ENCODE data around the gene BBIP1. TPM values are rescaled to one million over a fixed set of nuclear protein-coding genes. Genes with fewer than 3 reads are reported as not detected.
"Not testable (repeated sequence)": the region's sequence is repeated elsewhere in the genome, so short reads cannot be mapped to it uniquely, and the experiment has no call there.

Gene BBIP1
- total and polyA plus RNA-seq, 4 donors, result 20.5 to 42.4 (median 30.6) TPM

DNA sequence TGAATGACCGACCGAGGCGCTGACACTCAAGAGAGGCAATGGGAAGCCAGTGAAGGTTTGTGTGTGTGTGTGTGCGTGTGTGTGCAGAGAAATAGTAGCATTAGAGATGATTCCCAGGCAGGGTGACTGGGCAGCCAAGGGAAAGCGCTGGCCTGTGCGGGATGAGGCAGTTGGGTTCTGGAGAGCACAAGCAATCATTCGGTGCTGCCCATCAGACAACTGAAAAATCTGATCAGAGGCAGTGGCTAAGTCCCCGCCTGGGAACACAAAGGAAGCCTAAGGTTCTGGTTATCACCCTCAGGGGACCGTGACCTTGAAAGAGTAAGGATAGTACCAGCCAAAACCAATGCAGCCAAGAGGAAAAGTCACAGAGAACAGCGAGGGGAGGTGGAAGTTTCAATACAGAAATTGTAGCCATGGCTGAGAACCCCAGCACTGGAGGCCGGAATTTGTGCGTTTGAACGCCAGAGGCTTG, 48.1 kb downstream of the BBIP1 start:
- no peaks in the 10 kb centered on the region for H3K9me3 ChIP-seq (ENCODE audit: control insufficient read depth in 4 of 4, insufficient read depth in 3 of 4, low read length in 3 of 4)
- ATAC-seq (ENCODE audit: insufficient read depth, low FRiP score) (no peak), DNase-seq (peak in 2 of 3 donors; percentile 34 to 46)
- 72 to 77% methylated on average over 13 of the region's 13 CpGs for WGBS, 2 donors
- no peaks in the 10 kb centered on the region for H3K27me3 ChIP-seq (ENCODE audit: control insufficient read depth in 3 of 3, insufficient read depth in 3 of 3, low read length in 2 of 3)
- peak overlapping the region; percentile 79 to 86 for H3K27ac ChIP-seq (ENCODE audit: low read depth in 1 of 2, low read length in 1 of 2)
- H3K4me1 ChIP-seq (ENCODE audit: control insufficient read depth in 5 of 5, insufficient read depth in 5 of 5, low read length in 5 of 5), result peaks cover 0 to 30% (median 5%) of the 10 kb centered on the region in 5 donors
- no peak overlapping the region for H3K4me3 ChIP-seq
- peak overlapping the region; percentile 44 to 97 for H3K9ac ChIP-seq (ENCODE audit: insufficient read depth in 1 of 2, low read length in 2 of 2)
- no peak for TF ChIP-seq CTCF (IDR thresholded peaks at IDR 0.05; ENCODE audit: control extremely low read depth, extremely low read depth)
- H3K36me3 ChIP-seq (ENCODE audit: control insufficient read depth in 4 of 4, insufficient read depth in 4 of 4, low read length in 4 of 4), result peaks cover 0 to under 1% (median 0%) of the 10 kb centered on the region in 4 donors

- H3K4me1 ChIP-seq (ENCODE audit: control insufficient read depth in 5 of 5, insufficient read depth in 5 of 5, low read length in 5 of 5), result peaks cover 0 to 30% (median 5%) of the 10 kb centered on the region in 5 donors
- H3K9me3 ChIP-seq (ENCODE audit: control insufficient read depth in 4 of 4, insufficient read depth in 3 of 4, low read length in 3 of 4), result no peaks in the 10 kb centered on the region
- no peak overlapping the region for H3K4me3 ChIP-seq
- H3K27ac ChIP-seq (ENCODE audit: low read depth in 1 of 2, low read length in 1 of 2), result no peak overlapping the region
- H3K36me3 ChIP-seq (ENCODE audit: control insufficient read depth in 4 of 4, insufficient read depth in 4 of 4, low read length in 4 of 4), result no peaks in the 10 kb centered on the region
- no peak overlapping the region for H3K9ac ChIP-seq (ENCODE audit: insufficient read depth in 1 of 2, low read length in 2 of 2)
- no peak for TF ChIP-seq CTCF (IDR thresholded peaks at IDR 0.05; ENCODE audit: control extremely low read depth, extremely low read depth)
- no peak for DNase-seq
- 58 to 70% methylated on average over 6 of the region's 6 CpGs for WGBS, 2 donors
- H3K27me3 ChIP-seq (ENCODE audit: control insufficient read depth in 3 of 3, insufficient read depth in 3 of 3, low read length in 2 of 3), result no peaks in the 10 kb centered on the region
- no peak for ATAC-seq (ENCODE audit: insufficient read depth, low FRiP score)
Measured at GRCh38 chr10:110868981-110869380, 50.0 kb downstream of the BBIP1 start.

- Histone ChIP-seq H3K4me1 (ENCODE audit: control insufficient read depth in 5 of 5, insufficient read depth in 5 of 5, low read length in 5 of 5) (peaks cover 0 to 25% (median 5%) of the 10 kb centered on the region in 5 donors), H3K36me3 (ENCODE audit: control insufficient read depth in 4 of 4, insufficient read depth in 4 of 4, low read length in 4 of 4) (no peaks in the 10 kb centered on the region), H3K9me3 (ENCODE audit: control insufficient read depth in 4 of 4, insufficient read depth in 3 of 4, low read length in 3 of 4) (no peaks in the 10 kb centered on the region), H3K27ac (ENCODE audit: low read depth in 1 of 2, low read length in 1 of 2) (peak overlapping the region in 1 of 2 donors; percentile 37), H3K9ac (ENCODE audit: insufficient read depth in 1 of 2, low read length in 2 of 2) (no peak overlapping the region), H3K4me3 (no peak overlapping the region), H3K27me3 (ENCODE audit: control insufficient read depth in 3 of 3, insufficient read depth in 3 of 3, low read length in 2 of 3) (no peaks in the 10 kb centered on the region)
- ATAC-seq (ENCODE audit: insufficient read depth, low FRiP score) (no peak), DNase-seq (no peak)
- 57 to 66% methylated on average over 4 of the region's 4 CpGs for WGBS, 2 donors
- no peak for TF ChIP-seq CTCF (IDR thresholded peaks at IDR 0.05; ENCODE audit: control extremely low read depth, extremely low read depth)
Measured at GRCh38 chr10:110867807-110868465, 51.0 kb downstream of the BBIP1 start.

GRCh38 chr10:110867011-110867806, 51.8 kb downstream of the BBIP1 start:
- ATAC-seq (ENCODE audit: insufficient read depth, low FRiP score); H3K27me3 ChIP-seq (ENCODE audit: control insufficient read depth in 3 of 3, insufficient read depth in 3 of 3, low read length in 2 of 3); H3K9me3 ChIP-seq (ENCODE audit: control insufficient read depth in 4 of 4, insufficient read depth in 3 of 4, low read length in 3 of 4); H3K9ac ChIP-seq (ENCODE audit: insufficient read depth in 1 of 2, low read length in 2 of 2); H3K4me3 ChIP-seq; DNase-seq; H3K36me3 ChIP-seq (ENCODE audit: control insufficient read depth in 4 of 4, insufficient read depth in 4 of 4, low read length in 4 of 4): not testable (repeated sequence)
- H3K27ac ChIP-seq (ENCODE audit: low read depth in 1 of 2, low read length in 1 of 2), result peak overlapping the region in 1 of 2 donors; percentile 37
- WGBS, 2 donors, result 76 to 83% methylated on average over 8 of the region's 8 CpGs
- H3K4me1 ChIP-seq (ENCODE audit: control insufficient read depth in 5 of 5, insufficient read depth in 5 of 5, low read length in 5 of 5), result peaks cover 0 to 25% (median 5%) of the 10 kb centered on the region in 5 donors

Data from lung (tissue), 12 donors.